GM04503 (cell line): ENCODE measurements around the gene CSK.

Experiments
- DNase-seq: peaks from one replicate; pipeline ENCODE4 v3.0.0-alpha.2; 2012; ENCODE audit warnings: low read depth

CSK gene

GRCh38 chr15:74801311-74801997 is 19.6 kb downstream of the CSK start:
- DNase-seq, result no peak

- DNase-seq, result no peak
Observed at GRCh38 chr15:74802290-74802689, 20.4 kb downstream of the CSK start.

DNA sequence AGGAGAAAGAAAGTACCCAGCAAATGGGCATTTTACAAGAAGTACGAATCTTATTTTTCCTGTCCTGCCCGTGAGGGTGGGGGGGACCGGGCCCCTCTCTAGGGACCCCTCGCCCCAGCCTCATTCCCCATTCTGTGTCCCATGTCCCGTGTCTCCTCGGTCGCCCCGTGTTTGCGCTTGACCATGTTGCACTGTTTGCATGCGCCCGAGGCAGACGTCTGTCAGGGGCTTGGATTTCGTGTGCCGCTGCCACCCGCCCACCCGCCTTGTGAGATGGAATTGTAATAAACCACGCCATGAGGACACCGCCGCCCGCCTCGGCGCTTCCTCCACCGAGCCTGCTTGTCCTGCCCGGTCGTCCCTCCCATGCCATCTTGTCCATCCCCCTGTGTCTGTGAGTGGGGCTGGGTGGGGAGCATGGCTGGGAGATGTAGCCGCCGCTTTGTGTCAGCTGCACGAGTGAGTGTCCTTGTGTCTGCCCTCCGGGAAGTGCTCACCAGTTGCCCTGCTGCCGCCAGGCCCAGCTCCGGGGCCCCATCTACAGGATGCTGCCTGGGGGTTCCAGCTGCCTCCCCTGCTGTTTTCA is 21.1 kb downstream of the CSK start:
- no peak for DNase-seq

DNA sequence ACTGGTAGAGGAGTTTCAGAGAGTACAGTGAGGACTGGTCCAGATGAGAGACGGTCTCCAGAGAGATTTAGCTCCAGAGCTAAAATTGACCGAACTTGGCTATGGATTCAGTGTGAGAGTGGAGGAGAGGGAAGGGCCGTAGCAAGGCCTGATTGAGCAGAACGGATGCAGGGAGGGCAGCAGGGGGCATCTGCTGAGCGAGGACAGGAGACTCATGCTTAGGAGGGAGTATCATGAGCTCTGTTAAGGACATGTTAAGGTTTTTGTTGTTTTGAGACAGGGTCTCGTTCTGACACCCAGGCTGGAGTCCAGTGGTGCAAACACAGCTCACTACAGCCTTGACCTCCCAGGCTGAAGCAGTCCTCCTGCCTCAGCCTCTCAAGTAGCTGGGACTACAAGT is 23.1 kb downstream of the CSK start:
- DNase-seq, result no peak

DNA sequence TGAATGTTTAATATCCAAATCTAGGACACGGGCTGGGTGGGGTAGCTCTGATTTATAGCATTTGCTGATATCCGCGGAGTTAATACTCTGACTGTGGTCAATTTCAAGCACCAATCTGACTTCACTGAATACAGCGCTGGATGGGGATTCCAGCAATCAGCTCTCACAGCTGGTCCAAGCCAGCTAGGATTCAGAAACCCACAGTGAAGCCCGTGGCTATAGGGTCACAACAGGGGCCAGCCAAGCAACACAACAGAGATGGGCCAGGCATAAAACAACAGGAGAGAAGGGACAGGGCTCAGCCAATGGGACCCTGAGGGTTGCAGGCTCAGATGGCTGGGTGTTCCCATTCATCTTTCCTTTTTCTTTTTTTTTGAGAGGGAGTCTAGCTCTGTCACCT is 25.4 kb downstream of the CSK start:
- no peak for DNase-seq

DNA sequence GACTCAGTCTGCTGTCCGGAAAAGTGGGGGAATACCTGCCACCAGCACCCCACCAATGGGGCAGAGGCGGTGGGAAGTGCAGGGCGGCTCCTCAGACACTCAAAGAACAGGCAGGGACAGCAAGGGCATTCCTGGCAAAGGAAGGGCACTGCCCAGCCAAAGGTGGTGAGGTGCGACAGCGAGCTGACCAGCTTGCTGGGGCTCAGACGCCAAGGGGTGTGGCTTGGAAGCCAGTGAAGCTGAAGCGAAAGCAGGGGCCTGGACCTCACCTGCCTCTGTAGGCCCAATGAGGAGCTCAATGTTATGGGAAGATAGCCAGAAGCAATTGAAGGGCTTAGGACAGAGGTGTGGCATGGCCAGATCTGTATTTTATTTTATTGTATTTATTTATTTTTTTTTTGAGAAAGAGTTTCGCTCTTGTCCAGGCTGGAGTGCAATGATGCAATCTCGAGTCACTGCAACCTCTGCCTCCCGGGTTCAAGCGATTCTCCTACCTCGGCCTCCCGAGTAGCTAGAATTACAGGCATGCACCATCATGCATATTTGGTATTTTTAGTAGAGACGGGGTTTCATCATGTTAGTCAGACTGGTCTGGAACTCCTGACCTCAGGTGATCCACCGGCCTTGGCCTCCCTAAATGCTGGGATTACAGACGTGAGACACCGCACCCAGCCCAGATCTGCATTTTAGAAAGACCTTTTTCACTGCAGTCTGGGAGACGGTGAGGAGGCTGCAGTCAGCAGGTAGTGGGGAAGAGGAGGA is 26.4 kb downstream of the CSK start:
- DNase-seq, result no peak

- DNase-seq, result no peak
Observed at GRCh38 chr15:74808840-74809229, 27.0 kb downstream of the CSK start.

DNA sequence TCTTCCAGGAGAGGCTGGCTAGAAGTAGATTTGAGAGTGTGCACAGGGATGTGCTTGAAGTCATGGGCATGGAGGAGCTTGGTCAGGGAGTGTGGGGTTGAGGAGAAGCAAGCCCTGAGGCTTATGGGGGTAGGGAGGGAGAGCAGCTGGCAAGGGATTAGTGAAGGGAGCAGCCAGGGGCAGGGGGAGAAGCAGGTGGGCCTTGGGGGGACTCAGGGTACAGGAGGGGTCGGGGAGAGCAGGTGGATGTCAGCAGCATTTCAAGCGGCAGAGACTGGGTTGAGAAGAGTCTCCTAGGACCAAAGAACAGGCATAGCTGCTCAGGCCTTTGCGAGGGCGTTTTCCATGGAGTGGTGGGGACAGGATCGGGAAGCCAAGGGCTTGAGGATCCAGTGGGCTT is 27.4 kb downstream of the CSK start:
- DNase-seq, result no peak

DNA sequence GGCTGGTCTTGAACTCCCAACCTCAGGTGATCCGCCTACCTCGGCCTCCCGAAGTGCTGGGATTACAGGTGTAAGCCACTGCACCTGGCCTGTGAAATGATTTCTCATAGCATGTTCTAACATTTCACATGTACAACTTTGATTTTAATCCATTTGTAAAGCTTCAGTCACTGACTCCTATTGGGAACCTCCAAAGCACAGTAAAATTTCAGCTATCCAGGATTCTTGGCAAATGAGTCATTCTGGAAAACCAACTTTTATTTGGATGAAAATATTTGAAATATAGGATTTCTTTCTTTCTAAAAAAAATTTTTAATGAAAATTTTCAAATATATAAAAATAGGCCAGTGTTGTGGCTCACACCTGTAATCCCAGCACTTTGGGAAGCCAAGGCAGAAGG is 28.1 kb downstream of the CSK start:
- DNase-seq, result no peak

DNA sequence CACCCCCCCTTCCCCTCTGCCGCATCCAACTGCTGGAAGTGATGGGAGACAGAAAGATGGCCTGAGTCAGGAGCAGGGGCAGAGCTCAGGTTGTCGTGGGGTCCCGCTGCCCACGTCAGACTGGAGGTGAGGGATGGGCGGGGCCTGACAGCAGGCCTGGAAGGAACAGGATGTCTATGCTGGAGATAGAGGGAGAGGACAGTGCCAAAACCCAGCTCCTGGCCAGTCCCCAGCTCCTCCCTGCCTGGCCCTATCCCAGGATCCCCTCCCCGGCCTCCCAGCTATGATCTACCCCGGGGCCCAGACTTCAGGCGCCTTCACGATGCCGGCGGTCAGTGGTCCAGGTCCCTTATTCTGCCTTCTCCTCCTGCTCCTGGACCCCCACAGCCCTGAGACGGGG is 30.7 kb downstream of the CSK start, which contains the start of gene LMAN1L:
Gene LMAN1L, plus strand, starts transcription at position 303 of the 400 bp plus-strand sequence. Its CDS starts 20 bp downstream, at position 323.
- DNase-seq, result no peak

- DNase-seq, result no peak
Observed at GRCh38 chr15:74815121-74815934, 33.4 kb downstream of the CSK start.

DNA sequence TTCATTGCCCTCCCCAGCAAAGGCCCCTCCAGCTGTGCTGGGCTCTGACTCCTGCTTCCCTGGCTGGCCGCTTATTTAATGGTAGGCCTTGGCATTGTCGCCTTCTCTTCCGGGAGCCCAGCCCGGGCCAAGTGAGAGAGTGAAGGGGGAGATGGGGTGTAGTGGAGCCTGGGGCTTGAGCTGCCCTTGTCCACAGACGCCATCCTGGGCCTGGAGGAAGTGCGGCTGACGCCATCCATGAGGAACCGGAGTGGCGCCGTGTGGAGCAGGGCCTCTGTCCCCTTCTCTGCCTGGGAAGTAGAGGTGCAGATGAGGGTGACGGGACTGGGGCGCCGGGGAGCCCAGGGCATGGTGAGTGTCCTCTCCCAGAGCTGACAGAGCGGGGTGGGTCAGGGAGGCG is 34.1 kb downstream of the CSK start:
- no peak for DNase-seq

GRCh38 chr15:74816624-74817369 is 34.9 kb downstream of the CSK start:
- DNase-seq, result no peak

DNA sequence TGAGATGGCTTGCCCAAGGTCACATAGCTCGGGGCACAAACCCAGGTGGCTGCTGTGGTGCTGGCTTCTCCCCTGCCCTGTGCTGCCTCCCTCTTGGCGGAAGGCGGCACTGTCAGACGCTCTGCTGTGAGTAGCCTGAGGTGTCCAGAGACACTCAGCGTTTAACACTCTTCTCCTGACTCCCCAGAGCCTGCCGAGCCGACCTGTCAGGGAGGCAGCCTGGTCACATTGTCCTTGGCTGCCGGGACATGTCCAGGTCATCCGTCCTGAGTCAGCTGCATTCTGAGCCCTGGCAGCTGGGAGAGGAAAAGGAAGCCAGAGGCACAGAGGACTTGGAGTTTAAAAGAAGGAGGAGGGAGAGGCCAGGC is 35.5 kb downstream of the CSK start:
- DNase-seq, result no peak

DNA sequence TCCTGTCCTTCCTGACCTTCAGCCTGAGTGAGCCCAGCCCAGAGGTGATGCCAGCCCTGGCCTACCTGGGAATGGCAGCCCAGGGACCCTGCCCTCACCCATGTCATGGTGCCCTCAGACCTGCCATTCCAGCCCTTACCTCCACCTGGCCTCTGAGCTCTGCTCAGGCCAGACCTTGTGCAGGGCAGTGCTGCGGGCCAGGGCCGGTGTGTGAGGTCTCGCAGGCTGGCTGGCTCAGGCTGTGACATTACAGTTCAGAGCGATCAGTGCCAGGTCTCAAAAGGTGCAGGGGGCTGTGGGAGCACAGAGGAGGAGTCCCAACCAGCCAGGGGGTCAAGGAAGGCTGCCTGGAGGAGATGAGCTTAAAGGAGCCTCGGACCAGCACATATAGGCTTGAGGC is 38.2 kb downstream of the CSK start:
- no peak for DNase-seq

GRCh38 chr15:74821091-74821789 is 39.4 kb downstream of the CSK start:
- DNase-seq, result no peak

DNA sequence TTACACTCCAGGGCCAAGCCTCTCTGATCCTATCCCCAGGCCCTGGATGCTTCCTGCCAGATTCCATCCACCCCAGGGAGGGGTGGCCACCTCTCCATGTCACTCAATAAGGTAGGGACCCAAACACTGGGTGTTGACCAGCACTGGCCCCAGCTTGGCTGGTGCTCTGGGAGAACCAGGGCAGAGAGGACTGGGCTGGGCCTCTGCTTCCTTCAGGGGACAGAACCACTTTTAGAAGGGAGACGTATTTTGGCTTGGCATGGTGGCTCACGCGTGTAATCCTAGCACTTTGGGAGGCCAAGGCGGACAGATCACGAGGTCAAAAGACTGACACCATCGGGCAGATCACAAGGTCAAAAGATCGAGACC is 39.9 kb downstream of the CSK start:
- no peak for DNase-seq

- DNase-seq, result no peak
Observed at GRCh38 chr15:74822233-74822632, 40.4 kb downstream of the CSK start.

GRCh38 chr15:74823324-74823723 is 41.4 kb downstream of the CSK start:
- DNase-seq, result no peak

- no peak for DNase-seq
Observed at GRCh38 chr15:74824976-74825375, 43.1 kb downstream of the CSK start.

DNA sequence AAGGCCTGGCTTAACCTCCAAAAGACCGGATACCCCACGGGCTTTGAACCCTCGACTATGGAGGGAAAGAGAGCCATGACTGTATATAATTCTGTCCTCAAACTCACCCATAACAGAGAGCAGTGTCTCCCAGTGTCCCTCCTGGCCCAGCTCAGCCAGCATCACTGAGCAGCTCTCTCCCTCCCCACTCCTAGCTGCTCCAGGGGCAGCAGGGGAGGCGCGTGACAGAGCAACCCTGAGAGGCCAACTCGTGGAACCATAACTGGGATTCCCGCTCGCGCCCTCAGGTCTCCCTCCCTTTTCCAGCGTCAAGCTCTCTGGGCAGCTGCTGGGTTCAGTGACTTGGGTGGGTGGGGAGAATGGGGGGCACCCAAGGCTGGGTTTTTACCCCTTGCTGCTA is 44.0 kb downstream of the CSK start:
- no peak for DNase-seq
